Measurements from ENCODE around the gene FXYD2.

- TF ChIP-seq CTCF (IDR thresholded peaks at IDR 0.05; ENCODE audit: low read length) (no peak), EZH2 (IDR thresholded peaks at IDR 0.05; ENCODE audit: borderline replicate concordance, low read length) (no peak)
Observed at GRCh38 chr11:117851106-117851505, 26.6 kb upstream of the FXYD2 start.
